SK-N-SH treated with all-trans-retinoic acid at 6 μM for 48 hours (cell line): ENCODE data around the gene UBA3.

Experiments used
- ATAC-seq: fragments of 200-7000 bp; cut with Tn5 transposase; 3 replicates; pipeline ENCODE4 v1.9.1; 2020; ENCODE audit warnings: mild to moderate bottlenecking, moderate library complexity
- ARNTL ChIP-seq: fragments of 450-650 bp; formaldehyde crosslinking; IDR thresholded peaks from 2 replicates; pipeline ENCODE4 v1.5.0; 2020; ENCODE audit warnings: low read depth, mild to moderate bottlenecking, moderate library complexity, borderline replicate concordance
- BACH2 ChIP-seq: fragments of 250-450 bp; sonication (Bioruptor Pico); IDR thresholded peaks from 2 replicates; pipeline ENCODE4 v1.9.0; 2021; ENCODE audit warnings: mild to moderate bottlenecking, borderline replicate concordance
- CREB5 ChIP-seq: fragments of 250-450 bp; sonication (Bioruptor Pico); IDR thresholded peaks from 2 replicates; pipeline ENCODE4 v1.5.1; 2020; ENCODE audit warnings: low read depth, mild to moderate bottlenecking, moderate library complexity
- CSRNP3 ChIP-seq: fragments of 250-450 bp; sonication (Bioruptor Pico); IDR thresholded peaks from 2 replicates; pipeline ENCODE4 v1.5.1; 2021; ENCODE audit warnings: mild to moderate bottlenecking, moderate library complexity
- ESRRG ChIP-seq: fragments of 250-450 bp; sonication (Bioruptor Pico); IDR thresholded peaks from 2 replicates; pipeline ENCODE4 v1.6.1; 2021; ENCODE audit warnings: mild to moderate bottlenecking
- GLIS3 ChIP-seq: fragments of 250-450 bp; sonication (Bioruptor Pico); IDR thresholded peaks from 2 replicates; pipeline ENCODE4 v1.5.0; 2020; ENCODE audit warnings: mild to moderate bottlenecking, moderate library complexity
- OSR1 ChIP-seq: fragments of 250-450 bp; sonication (Bioruptor Pico); IDR thresholded peaks from 2 replicates; pipeline ENCODE4 v1.8.0; 2022; ENCODE audit warnings: moderate library complexity, mild to moderate bottlenecking, inconsistent platforms
- PATZ1 ChIP-seq: fragments of 250-450 bp; sonication (Bioruptor Pico); IDR thresholded peaks from 2 replicates; pipeline ENCODE4 v1.8.0; 2020; ENCODE audit warnings: mild to moderate bottlenecking, moderate library complexity, borderline replicate concordance
- POU6F1 ChIP-seq: fragments of 250-450 bp; sonication (Bioruptor Pico); IDR thresholded peaks from 2 replicates; pipeline ENCODE4 v1.8.0; 2021; ENCODE audit warnings: low read depth, mild to moderate bottlenecking, moderate library complexity, borderline replicate concordance
- PPARA ChIP-seq: fragments of 250-450 bp; sonication (Bioruptor Pico); IDR thresholded peaks from 2 replicates; pipeline ENCODE4 v1.5.0; 2020; ENCODE audit warnings: mild to moderate bottlenecking, borderline replicate concordance
- RARB ChIP-seq: fragments of 250-450 bp; sonication (Bioruptor Pico); IDR thresholded peaks from 2 replicates; pipeline ENCODE4 v1.8.0; 2021; ENCODE audit warnings: mild to moderate bottlenecking, moderate library complexity
- TCF4 ChIP-seq: fragments of 250-450 bp; sonication (Bioruptor Pico); IDR thresholded peaks from 2 replicates; pipeline ENCODE4 v1.8.0; 2021; ENCODE audit warnings: mild to moderate bottlenecking, moderate library complexity, borderline replicate concordance
- TOX ChIP-seq: fragments of 250-450 bp; sonication (Bioruptor Pico); IDR thresholded peaks from 2 replicates; pipeline ENCODE4 v1.8.0; 2021; ENCODE audit warnings: mild to moderate bottlenecking, moderate library complexity, borderline replicate concordance
- TSHZ2 ChIP-seq: fragments of 250-450 bp; sonication (Bioruptor Pico); IDR thresholded peaks from 2 replicates; pipeline ENCODE4 v1.5.0; 2020; ENCODE audit warnings: mild to moderate bottlenecking, moderate library complexity
- ZC3H10 ChIP-seq: fragments of 250-450 bp; sonication (Bioruptor Pico); IDR thresholded peaks from 2 replicates; pipeline ENCODE4 v1.5.1; 2021; ENCODE audit warnings: mild to moderate bottlenecking, moderate library complexity
- ZFP3 ChIP-seq: fragments of 250-450 bp; sonication (Bioruptor Pico); IDR thresholded peaks from 2 replicates; pipeline ENCODE4 v1.5.0; 2020; ENCODE audit warnings: mild to moderate bottlenecking, moderate library complexity
- ZNF565 ChIP-seq: fragments of 450-650 bp; formaldehyde crosslinking; conservative IDR thresholded peaks from 2 replicates; pipeline ENCODE4 v1.5.0; 2020; ENCODE audit warnings: low read depth, mild to moderate bottlenecking, moderate library complexity
- ZNF70 ChIP-seq: fragments of 450-650 bp; formaldehyde crosslinking; IDR thresholded peaks from 2 replicates; pipeline ENCODE4 v1.5.0; 2020; ENCODE audit warnings: mild to moderate bottlenecking, moderate library complexity
- ZNF8 ChIP-seq: fragments of 450-650 bp; formaldehyde crosslinking; IDR thresholded peaks from 2 replicates; pipeline ENCODE4 v1.5.0; 2020; ENCODE audit warnings: mild to moderate bottlenecking, moderate library complexity

UBA3 gene

GRCh38 chr3:69079269-69080159 lies 651 bp downstream of the UBA3 start (continued):
- TF ChIP-seq TSHZ2 (CRISPR knock-in tag) = no peak
- TF ChIP-seq, all 23 proteins: peak for 0

- ATAC-seq = no peak
- no peak for TF ChIP-seq ARNTL (CRISPR knock-in tag)
- TF ChIP-seq CSRNP3 (CRISPR knock-in tag) = no peak
- no peak for TF ChIP-seq POU6F1 (CRISPR knock-in tag)
- no peak for TF ChIP-seq ZC3H10 (CRISPR knock-in tag)
- no peak for TF ChIP-seq OSR1 (CRISPR knock-in tag)
- TF ChIP-seq ZNF70 = no peak
- TF ChIP-seq ZNF565 (CRISPR knock-in tag) = no peak
- TF ChIP-seq TOX = no peak
- no peak for TF ChIP-seq BACH2 (CRISPR knock-in tag)
- no peak for TF ChIP-seq RARB
- TF ChIP-seq GLIS3 = no peak
Measured at GRCh38 chr3:69072928-69073327, 7.2 kb downstream of the UBA3 start.

- TF ChIP-seq CREB5 (CRISPR knock-in tag) (no peak), ESRRG (CRISPR knock-in tag) (no peak), OSR1 (CRISPR knock-in tag) (no peak), TSHZ2 (CRISPR knock-in tag) (no peak), GLIS3 (no peak), ARNTL (CRISPR knock-in tag) (no peak), RARB (no peak)
Measured at GRCh38 chr3:69066121-69066520, 14.0 kb downstream of the UBA3 start.

GRCh38 chr3:69065318-69065964 lies 14.7 kb downstream of the UBA3 start:
- ATAC-seq = no peak
- no peak for TF ChIP-seq ZNF565 (CRISPR knock-in tag)
- no peak for TF ChIP-seq ZFP3 (CRISPR knock-in tag)
- no peak for TF ChIP-seq PATZ1 (CRISPR knock-in tag)
- TF ChIP-seq TCF4 (CRISPR knock-in tag) = no peak
- TF ChIP-seq PPARA = no peak
- TF ChIP-seq GLIS3 = no peak
- TF ChIP-seq CSRNP3 (CRISPR knock-in tag) = no peak
- no peak for TF ChIP-seq ZNF8 (CRISPR knock-in tag)
- TF ChIP-seq OSR1 (CRISPR knock-in tag) = no peak

More at GRCh38 chr3:69066121-69066520, 14.0 kb downstream of the UBA3 start:
- ATAC-seq = no peak
